ENCODE data around the gene SEL1L3. TPM values are rescaled to one million over a fixed set of nuclear protein-coding genes. Genes with fewer than 3 reads are reported as not detected.
A peak's percentile ranks its signal among the peaks of the same experiment; 100 is the strongest.

The SEL1L3 gene
- total RNA-seq, 1 donor from 2014 or later = 49.2 TPM

DNA sequence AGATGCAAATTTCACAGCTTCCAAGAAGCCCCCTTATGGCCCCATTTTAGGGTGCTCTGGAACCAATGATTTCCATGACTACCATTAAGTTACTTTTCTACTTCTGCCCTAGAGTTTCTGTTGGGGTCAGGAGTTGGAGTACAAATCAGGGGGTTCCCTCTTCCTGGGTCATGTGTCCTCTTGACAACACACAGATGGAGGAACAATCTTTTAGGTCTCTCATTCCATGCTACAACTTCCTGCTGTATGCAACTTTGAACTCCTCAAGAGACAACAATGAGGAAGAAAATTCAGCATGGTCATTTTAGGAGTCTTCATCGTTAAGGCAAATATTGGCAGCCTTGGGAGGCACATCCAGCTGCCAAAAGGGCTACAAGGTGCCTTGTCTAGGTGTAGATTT is 79.7 kb downstream of the SEL1L3 start:
- no peak overlapping the region for H3K27ac Mint-ChIP-seq
- no peak for DNase-seq (ENCODE audit: low spot score)
- intact Hi-C loops (cut with micrococcal nuclease) = no loop called here
- H3K27me3 Mint-ChIP-seq (ENCODE audit: low read depth) = no peaks in the 10 kb centered on the region
- no peak overlapping the region for H3K4me3 Mint-ChIP-seq (ENCODE audit: low read depth)
- no peaks in the 10 kb centered on the region for H3K9me3 Mint-ChIP-seq
- peaks cover 76% of the 10 kb centered on the region for H3K36me3 Mint-ChIP-seq (ENCODE audit: low read depth)
- peaks cover 12% of the 10 kb centered on the region for H3K4me1 Mint-ChIP-seq (ENCODE audit: low read depth)

DNA sequence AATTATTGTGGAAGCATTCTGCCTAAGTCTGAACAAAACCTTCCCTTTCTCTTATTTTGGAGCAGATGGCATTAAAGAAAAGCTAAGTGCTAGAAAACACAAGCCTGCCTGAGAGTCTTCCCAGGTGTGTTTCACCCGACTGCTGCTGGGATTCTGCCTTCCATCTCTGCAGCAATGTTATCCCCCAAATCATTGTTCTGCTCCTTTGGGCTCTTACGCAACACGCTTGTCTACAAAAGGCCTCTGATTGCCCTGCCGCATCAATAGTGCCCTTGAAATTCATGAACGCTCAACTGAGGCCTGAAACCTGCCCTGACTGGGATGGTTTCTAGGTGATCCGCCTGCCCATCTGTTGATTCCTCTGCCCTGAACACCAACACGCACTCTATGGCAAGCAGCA is 80.3 kb downstream of the SEL1L3 start:
- no peak for DNase-seq (ENCODE audit: low spot score)
- intact Hi-C loops (cut with micrococcal nuclease) = no loop called here
- no peak overlapping the region for H3K4me3 Mint-ChIP-seq (ENCODE audit: low read depth)
- peaks cover 77% of the 10 kb centered on the region for H3K36me3 Mint-ChIP-seq (ENCODE audit: low read depth)
- no peaks in the 10 kb centered on the region for H3K27me3 Mint-ChIP-seq (ENCODE audit: low read depth)
- peaks cover 12% of the 10 kb centered on the region for H3K4me1 Mint-ChIP-seq (ENCODE audit: low read depth)
- no peaks in the 10 kb centered on the region for H3K9me3 Mint-ChIP-seq
- H3K27ac Mint-ChIP-seq = no peak overlapping the region

DNA sequence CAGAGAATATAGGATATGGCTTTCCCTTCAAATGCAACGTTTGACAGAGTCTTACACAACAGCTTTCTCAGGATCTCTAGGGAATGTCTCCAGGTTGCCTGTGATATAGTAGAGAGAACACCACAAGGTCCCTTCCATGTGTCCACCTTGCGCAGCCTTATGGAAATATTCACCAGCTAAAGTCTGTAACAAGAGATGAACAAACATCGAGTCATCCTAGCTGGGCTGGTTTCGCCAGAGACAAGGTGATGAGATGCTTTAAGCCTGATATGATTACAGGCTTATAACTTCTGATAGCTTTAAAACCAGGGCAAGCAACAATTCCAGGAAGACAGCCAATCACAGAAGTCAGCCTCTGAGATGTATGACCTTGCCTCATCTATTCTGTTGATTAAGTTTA is 83.8 kb downstream of the SEL1L3 start:
- Mint-ChIP-seq H3K9me3 (no peaks in the 10 kb centered on the region), H3K27me3 (ENCODE audit: low read depth) (no peaks in the 10 kb centered on the region), H3K27ac (no peak overlapping the region), H3K4me1 (ENCODE audit: low read depth) (peaks cover 8% of the 10 kb centered on the region), H3K36me3 (ENCODE audit: low read depth) (peaks cover 81% of the 10 kb centered on the region), H3K4me3 (ENCODE audit: low read depth) (no peak overlapping the region)
- intact Hi-C loops (cut with micrococcal nuclease) = loop anchor here (5.0 kb wide), 1 partner anchor 83 kb away; the partner anchor contains the start of gene SEL1L3
- DNase-seq (ENCODE audit: low spot score) = no peak

DNA sequence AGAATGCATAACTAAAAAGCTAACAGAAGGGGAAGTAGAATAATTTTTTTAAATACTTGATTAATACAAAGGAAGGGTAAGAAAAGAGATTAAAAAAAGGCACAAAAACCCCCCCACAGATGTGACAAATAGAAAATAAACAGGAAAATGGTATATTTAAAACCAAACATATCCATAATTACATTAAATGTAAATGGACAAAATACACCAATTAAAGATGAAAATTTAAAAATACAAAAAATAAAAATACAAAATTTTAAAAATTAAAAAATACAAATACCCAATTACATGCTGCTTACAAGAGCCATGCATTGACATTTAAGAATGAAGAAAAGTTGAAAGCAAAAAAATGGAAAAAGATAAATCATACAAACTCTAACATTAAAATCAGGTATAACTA is 86.0 kb downstream of the SEL1L3 start:
- DNase-seq (ENCODE audit: low spot score) = no peak
- no peak overlapping the region for H3K4me3 Mint-ChIP-seq (ENCODE audit: low read depth)
- no peaks in the 10 kb centered on the region for H3K9me3 Mint-ChIP-seq
- intact Hi-C loops (cut with micrococcal nuclease) = loop anchor here (5.0 kb wide), 1 partner anchor 86 kb away; the partner anchor contains the start of gene SEL1L3
- H3K27ac Mint-ChIP-seq = no peak overlapping the region
- H3K27me3 Mint-ChIP-seq (ENCODE audit: low read depth) = no peaks in the 10 kb centered on the region
- peaks cover 73% of the 10 kb centered on the region for H3K36me3 Mint-ChIP-seq (ENCODE audit: low read depth)
- H3K4me1 Mint-ChIP-seq (ENCODE audit: low read depth) = peaks cover 6% of the 10 kb centered on the region

DNA sequence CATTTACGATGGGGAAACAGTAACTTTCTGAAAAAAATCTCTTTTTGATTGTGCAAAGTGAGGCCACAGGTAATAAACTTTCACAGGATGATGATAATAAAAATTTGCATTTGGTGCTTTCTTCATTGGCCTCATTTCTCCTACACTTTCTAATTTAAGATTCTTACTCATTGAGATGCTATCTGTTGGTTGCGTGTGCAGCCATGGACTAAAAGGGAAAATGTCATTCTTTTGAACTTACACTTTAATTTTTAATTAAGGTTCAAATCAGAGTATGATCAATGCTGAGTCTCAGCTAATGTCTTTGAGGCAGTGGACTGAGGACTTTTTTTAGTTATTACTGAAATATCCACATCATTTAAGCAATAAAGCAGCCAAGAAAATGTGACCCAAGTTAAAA is 87.6 kb downstream of the SEL1L3 start:
- intact Hi-C loops (cut with micrococcal nuclease) = loop anchor here (5.0 kb wide), 1 partner anchor 87 kb away; the partner anchor contains the start of gene SEL1L3
- no peak for DNase-seq (ENCODE audit: low spot score)
- H3K4me3 Mint-ChIP-seq (ENCODE audit: low read depth) = no peak overlapping the region
- no peaks in the 10 kb centered on the region for H3K9me3 Mint-ChIP-seq
- H3K4me1 Mint-ChIP-seq (ENCODE audit: low read depth) = peaks cover 6% of the 10 kb centered on the region
- peak overlapping the region; percentile 10 for H3K27ac Mint-ChIP-seq
- no peaks in the 10 kb centered on the region for H3K27me3 Mint-ChIP-seq (ENCODE audit: low read depth)
- H3K36me3 Mint-ChIP-seq (ENCODE audit: low read depth) = peaks cover 67% of the 10 kb centered on the region

DNA sequence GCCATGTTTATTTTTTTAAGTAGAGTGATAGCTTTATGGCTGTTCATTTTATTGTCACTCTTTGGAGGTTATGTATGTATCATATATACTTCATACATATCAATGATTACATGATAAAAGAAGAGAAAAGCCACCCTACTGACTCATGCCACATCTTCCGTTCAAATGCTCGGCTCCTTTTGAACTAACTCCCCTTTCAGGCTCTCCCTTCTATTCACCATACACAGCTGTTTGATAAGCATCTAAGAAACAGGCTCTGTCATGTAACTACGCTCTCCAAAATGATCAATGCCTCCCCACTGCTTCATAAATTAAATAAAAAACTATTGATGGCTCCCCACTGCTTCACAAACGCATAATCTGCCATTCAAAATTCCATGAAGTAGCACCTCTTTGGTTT is 89.4 kb downstream of the SEL1L3 start:
- H3K4me3 Mint-ChIP-seq (ENCODE audit: low read depth) = no peak overlapping the region
- H3K4me1 Mint-ChIP-seq (ENCODE audit: low read depth) = peaks cover 4% of the 10 kb centered on the region
- H3K27me3 Mint-ChIP-seq (ENCODE audit: low read depth) = no peaks in the 10 kb centered on the region
- peaks cover 53% of the 10 kb centered on the region for H3K36me3 Mint-ChIP-seq (ENCODE audit: low read depth)
- H3K27ac Mint-ChIP-seq = no peak overlapping the region
- intact Hi-C loops (cut with micrococcal nuclease) = no loop called here
- no peaks in the 10 kb centered on the region for H3K9me3 Mint-ChIP-seq
- DNase-seq (ENCODE audit: low spot score) = no peak

DNA sequence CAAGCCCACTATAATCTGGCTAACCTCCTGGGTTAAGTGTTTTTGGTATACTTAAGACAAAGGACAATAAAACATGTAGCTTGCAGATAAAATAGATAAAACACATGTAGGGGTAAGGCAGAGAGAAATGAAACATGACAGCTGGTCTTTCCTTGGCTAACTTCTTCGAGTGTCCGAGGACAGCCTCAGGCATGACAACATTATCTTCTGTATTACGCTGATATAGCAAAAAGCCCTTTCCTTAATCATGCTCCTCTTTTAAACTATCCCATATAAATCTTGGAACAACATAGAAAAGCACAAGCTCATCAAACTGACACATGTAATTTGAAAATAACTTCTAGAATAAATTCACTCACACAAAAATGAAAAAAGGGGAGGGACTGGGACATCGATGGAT is 91.1 kb downstream of the SEL1L3 start:
- Mint-ChIP-seq H3K36me3 (ENCODE audit: low read depth) (peaks cover 36% of the 10 kb centered on the region), H3K4me3 (ENCODE audit: low read depth) (no peak overlapping the region), H3K4me1 (ENCODE audit: low read depth) (peaks cover 4% of the 10 kb centered on the region), H3K9me3 (no peaks in the 10 kb centered on the region), H3K27me3 (ENCODE audit: low read depth) (no peaks in the 10 kb centered on the region), H3K27ac (no peak overlapping the region)
- intact Hi-C loops (cut with micrococcal nuclease) = no loop called here
- no peak for DNase-seq (ENCODE audit: low spot score)

DNA sequence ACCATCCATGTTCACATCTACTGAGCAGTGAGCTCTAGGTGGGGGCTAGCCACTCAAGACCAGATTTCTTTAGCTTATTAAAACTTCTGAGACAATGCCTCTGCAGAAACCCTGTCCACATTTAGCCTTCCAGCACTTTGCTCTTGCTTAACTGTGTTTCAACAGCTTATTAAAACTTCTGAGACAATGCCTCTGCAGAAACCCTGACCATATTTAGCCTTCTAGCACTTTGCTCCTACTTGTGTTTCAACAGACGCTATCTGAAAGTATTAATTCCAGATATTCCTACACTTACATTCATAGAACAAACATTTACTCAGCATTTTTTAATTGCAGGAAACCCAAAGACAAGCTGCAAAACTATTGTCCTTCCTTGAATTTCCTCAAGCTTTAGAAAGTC is 91.9 kb downstream of the SEL1L3 start:
- no peak overlapping the region for H3K27ac Mint-ChIP-seq

DNA sequence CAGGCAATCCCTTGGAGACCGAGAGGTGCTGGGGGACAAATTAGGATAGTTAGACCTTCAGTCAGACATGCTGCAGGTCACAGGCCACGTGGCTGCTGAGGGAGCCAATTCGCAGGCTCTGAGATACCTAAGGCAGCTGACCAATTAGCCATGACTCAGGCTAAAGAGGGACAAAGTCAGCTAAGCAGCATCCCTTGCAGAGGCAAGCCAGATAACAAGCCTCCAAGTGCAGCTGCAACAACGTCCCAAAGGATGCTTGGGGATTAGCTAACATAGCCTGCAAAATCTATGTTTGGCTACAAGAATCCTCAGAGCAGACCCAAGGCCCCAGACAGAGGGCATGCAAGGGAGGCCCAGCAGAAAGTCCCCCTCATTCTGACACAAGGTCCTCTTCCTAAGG is 93.5 kb downstream of the SEL1L3 start:
- Mint-ChIP-seq H3K4me3 (ENCODE audit: low read depth) (no peak overlapping the region), H3K9me3 (no peaks in the 10 kb centered on the region), H3K4me1 (ENCODE audit: low read depth) (no peaks in the 10 kb centered on the region), H3K27me3 (ENCODE audit: low read depth) (no peaks in the 10 kb centered on the region), H3K27ac (no peak overlapping the region), H3K36me3 (ENCODE audit: low read depth) (peaks cover 33% of the 10 kb centered on the region)
- intact Hi-C loops (cut with micrococcal nuclease) = loop anchor here (2.0 kb wide), 1 partner anchor 328 kb away; no protein-coding TSS in a partner anchor
- DNase-seq (ENCODE audit: low spot score) = no peak

More for the DNA sequence above, 91.9 kb downstream of the SEL1L3 start:
- intact Hi-C loops (cut with micrococcal nuclease) = no loop called here
- no peak for DNase-seq (ENCODE audit: low spot score)
- no peaks in the 10 kb centered on the region for H3K27me3 Mint-ChIP-seq (ENCODE audit: low read depth)
- H3K36me3 Mint-ChIP-seq (ENCODE audit: low read depth) = peaks cover 37% of the 10 kb centered on the region
- no peak overlapping the region for H3K4me3 Mint-ChIP-seq (ENCODE audit: low read depth)
- no peaks in the 10 kb centered on the region for H3K9me3 Mint-ChIP-seq
- H3K4me1 Mint-ChIP-seq (ENCODE audit: low read depth) = peaks cover 4% of the 10 kb centered on the region

DNA sequence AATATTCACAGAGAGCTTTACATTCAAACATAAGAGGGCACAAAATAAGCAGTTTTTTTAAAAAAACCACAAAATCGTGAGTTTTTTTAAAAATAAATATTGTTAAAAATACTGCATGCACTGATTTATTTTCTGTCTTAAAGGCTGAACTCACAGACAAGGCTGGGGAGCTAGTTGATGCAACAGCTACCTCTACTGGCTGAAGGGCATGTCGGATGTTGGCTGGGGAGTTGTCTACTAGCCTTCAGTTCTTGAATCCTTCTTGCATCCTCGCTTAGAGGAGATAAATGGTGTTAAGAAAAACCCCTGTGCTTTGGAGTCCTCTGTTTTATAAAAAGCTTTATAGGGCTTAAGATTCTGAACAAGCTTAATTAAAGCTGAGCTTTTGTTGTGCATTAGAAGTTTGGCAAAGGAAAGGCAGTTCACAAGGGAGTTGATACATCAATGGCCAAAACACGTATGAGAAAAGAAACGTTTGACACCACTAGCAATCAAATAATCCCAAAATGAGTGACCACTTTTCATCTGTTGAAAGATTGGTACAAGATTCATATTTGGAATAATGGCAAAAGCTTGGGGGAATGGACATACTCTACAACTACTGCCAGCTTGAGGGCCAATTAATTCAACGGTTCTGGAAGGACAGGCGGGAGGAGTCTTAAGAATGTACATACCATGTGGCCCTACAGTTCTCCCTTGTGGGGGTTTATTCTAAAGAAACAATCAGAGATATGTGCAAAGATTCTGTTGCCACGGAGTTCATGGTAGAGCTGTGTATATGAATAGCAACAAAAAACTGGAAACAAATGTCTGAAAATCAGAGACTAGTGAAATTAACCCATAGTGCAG is 94.7 kb downstream of the SEL1L3 start:
- Mint-ChIP-seq H3K27me3 (ENCODE audit: low read depth) (no peaks in the 10 kb centered on the region), H3K27ac (no peak overlapping the region), H3K36me3 (ENCODE audit: low read depth) (peaks cover 34% of the 10 kb centered on the region), H3K9me3 (no peaks in the 10 kb centered on the region), H3K4me1 (ENCODE audit: low read depth) (no peaks in the 10 kb centered on the region), H3K4me3 (ENCODE audit: low read depth) (no peak overlapping the region)
- intact Hi-C loops (cut with micrococcal nuclease) = loop anchor here (2.0 kb wide), 1 partner anchor 327 kb away; no protein-coding TSS in a partner anchor
- no peak for DNase-seq (ENCODE audit: low spot score)

DNA sequence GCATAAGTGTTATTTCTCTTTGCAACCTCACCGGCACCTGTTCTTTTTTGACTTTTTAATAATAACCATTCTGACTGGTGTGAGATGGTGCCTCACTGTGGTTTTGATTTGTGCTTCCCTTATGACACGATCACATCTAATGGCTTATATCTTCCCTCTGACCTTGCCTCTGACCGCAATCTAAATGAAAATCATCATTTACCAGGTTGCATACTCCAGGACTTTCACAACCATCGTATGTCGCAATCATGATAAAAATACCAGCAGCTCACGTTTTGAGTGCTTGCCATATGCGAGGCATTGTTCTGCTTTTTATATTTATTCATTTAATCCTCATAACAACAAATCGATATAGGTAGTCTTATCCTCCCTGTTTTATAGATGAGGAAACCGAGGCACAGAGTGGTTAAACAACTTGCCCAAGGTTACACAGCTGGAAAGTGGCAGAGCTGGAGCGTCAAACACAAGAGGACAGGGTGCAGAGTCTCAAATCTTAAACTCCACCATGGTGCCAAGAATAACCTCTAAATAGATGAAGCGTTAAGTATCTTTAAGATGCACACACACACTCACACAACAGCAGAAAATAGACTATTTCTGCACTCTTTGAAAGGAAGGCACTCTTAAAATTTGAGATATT is 102.2 kb downstream of the SEL1L3 start:
- peaks cover 5% of the 10 kb centered on the region for H3K9me3 Mint-ChIP-seq
- H3K4me1 Mint-ChIP-seq (ENCODE audit: low read depth) = no peaks in the 10 kb centered on the region
- H3K36me3 Mint-ChIP-seq (ENCODE audit: low read depth) = peaks cover 67% of the 10 kb centered on the region
- H3K27me3 Mint-ChIP-seq (ENCODE audit: low read depth) = no peaks in the 10 kb centered on the region
- no peak overlapping the region for H3K27ac Mint-ChIP-seq
- no peak for DNase-seq (ENCODE audit: low spot score)
- H3K4me3 Mint-ChIP-seq (ENCODE audit: low read depth) = no peak overlapping the region
- intact Hi-C loops (cut with micrococcal nuclease) = no loop called here

DNA sequence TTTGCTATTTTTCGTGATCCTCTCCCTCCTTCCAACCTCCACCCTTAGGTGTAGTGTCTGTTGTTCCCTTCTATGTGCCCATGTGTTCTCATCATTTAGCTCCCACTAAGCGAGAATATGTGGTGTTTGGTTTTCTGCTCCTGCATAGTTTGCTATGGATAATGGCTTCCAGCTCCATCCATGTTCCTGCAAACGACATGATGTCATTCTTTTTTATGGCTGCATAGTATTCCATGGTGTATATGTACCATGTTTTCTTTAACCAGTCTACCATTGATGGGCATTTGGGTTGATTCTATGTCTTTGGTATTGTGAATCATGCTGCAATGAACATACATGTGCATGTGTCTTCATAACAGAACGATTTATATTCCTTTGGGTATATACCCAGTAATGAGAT is 102.7 kb downstream of the SEL1L3 start:
- Mint-ChIP-seq H3K4me3 (ENCODE audit: low read depth) (no peak overlapping the region), H3K9me3 (peaks cover 5% of the 10 kb centered on the region), H3K4me1 (ENCODE audit: low read depth) (no peaks in the 10 kb centered on the region), H3K36me3 (ENCODE audit: low read depth) (peaks cover 68% of the 10 kb centered on the region), H3K27ac (no peak overlapping the region), H3K27me3 (ENCODE audit: low read depth) (no peaks in the 10 kb centered on the region)
- intact Hi-C loops (cut with micrococcal nuclease) = no loop called here
- DNase-seq (ENCODE audit: low spot score) = no peak

DNA sequence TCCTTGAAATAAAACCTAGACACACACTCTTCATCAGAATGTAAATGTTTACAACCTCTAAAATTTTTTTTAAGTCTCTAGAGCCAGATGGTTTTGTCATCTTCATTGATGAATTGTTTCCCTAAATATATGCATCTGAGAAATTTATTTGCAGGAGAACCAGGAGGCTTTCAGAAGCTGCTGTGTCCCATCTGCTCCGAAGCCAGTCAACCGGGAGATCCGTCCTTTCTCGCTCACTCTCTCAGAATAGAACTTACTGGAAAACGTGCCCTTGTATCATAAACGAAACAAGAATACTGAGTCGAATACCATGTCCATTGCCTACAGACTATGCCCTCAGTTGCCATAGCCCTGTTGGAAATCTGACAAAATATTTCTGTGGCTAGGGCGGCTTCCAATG is 103.7 kb downstream of the SEL1L3 start:
- intact Hi-C loops (cut with micrococcal nuclease) = no loop called here
- Mint-ChIP-seq H3K9me3 (peaks cover 5% of the 10 kb centered on the region), H3K36me3 (ENCODE audit: low read depth) (peaks cover 60% of the 10 kb centered on the region), H3K4me3 (ENCODE audit: low read depth) (no peak overlapping the region), H3K4me1 (ENCODE audit: low read depth) (no peaks in the 10 kb centered on the region), H3K27ac (no peak overlapping the region), H3K27me3 (ENCODE audit: low read depth) (no peaks in the 10 kb centered on the region)
- no peak for DNase-seq (ENCODE audit: low spot score)

Data from activated T-helper 2 cell treated with anti-CD3 and anti-CD28 coated beads, Interferon-gamma antibody, Interleukin-2, Interleukin-4, amounts not matched to agents 10 μg/mL and 5 μg/mL and 100 μg/mL, durations not matched to agents 14 hours and 24 hours and 36 hours (primary cell).